ENCODE measurements around the gene ARG2.
A peak's percentile ranks its signal among the peaks of the same experiment; 100 is the strongest.

The ARG2 gene

GRCh38 chr14:67619446-67620216 lies at the start of gene ARG2:
Gene ARG2, plus strand, starts transcription at chr14:67619920. Its CDS starts 58 bp downstream, at chr14:67619978.
- Histone ChIP-seq H3K27me3 (ENCODE audit: control insufficient read depth, insufficient read depth, low read length) (peaks cover 14% of the 10 kb centered on the region), H3K9ac (ENCODE audit: low read depth, low read length) (peak within 1 kb of the TSS; percentile 60; the same call in 1 of the 2 replicates), H3K9me3 (ENCODE audit: control insufficient read depth, insufficient read depth, low read length) (no peaks in the 10 kb centered on the region), H3K4me1 (ENCODE audit: control insufficient read depth, insufficient read depth, low read length) (peaks cover 17% of the 10 kb centered on the region), H3K36me3 (ENCODE audit: control insufficient read depth, insufficient read depth, low read length) (0 out of 2 replicates have a peak, but pooled peaks cover 8% of the 10 kb centered on the region), H3K4me3 (ENCODE audit: low read depth, low read length) (peak within 1 kb of the TSS; percentile 79), H3K27ac (ENCODE audit: low read depth, low read length) (peak within 1 kb of the TSS; percentile 63)

- Histone ChIP-seq H3K9ac (ENCODE audit: low read depth, low read length) (no peak overlapping the region), H3K9me3 (ENCODE audit: control insufficient read depth, insufficient read depth, low read length) (no peaks in the 10 kb centered on the region), H3K27me3 (ENCODE audit: control insufficient read depth, insufficient read depth, low read length) (no peaks in the 10 kb centered on the region), H3K4me1 (ENCODE audit: control insufficient read depth, insufficient read depth, low read length) (no peaks in the 10 kb centered on the region), H3K27ac (ENCODE audit: low read depth, low read length) (no peak overlapping the region), H3K4me3 (ENCODE audit: low read depth, low read length) (no peak overlapping the region), H3K36me3 (ENCODE audit: control insufficient read depth, insufficient read depth, low read length) (peaks cover 13% of the 10 kb centered on the region)
Observed at GRCh38 chr14:67570453-67570852, 49.3 kb upstream of the ARG2 start.

GRCh38 chr14:67571275-67571990 lies 48.3 kb upstream of the ARG2 start:
- Histone ChIP-seq H3K4me3 (ENCODE audit: low read depth, low read length) (no peak overlapping the region), H3K9ac (ENCODE audit: low read depth, low read length) (no peak overlapping the region), H3K27ac (ENCODE audit: low read depth, low read length) (no peak overlapping the region), H3K9me3 (ENCODE audit: control insufficient read depth, insufficient read depth, low read length) (no peaks in the 10 kb centered on the region), H3K4me1 (ENCODE audit: control insufficient read depth, insufficient read depth, low read length) (no peaks in the 10 kb centered on the region), H3K27me3 (ENCODE audit: control insufficient read depth, insufficient read depth, low read length) (no peaks in the 10 kb centered on the region), H3K36me3 (ENCODE audit: control insufficient read depth, insufficient read depth, low read length) (peaks cover 23% of the 10 kb centered on the region)

GRCh38 chr14:67571991-67572323 lies 47.8 kb upstream of the ARG2 start:
- H3K4me1 ChIP-seq (ENCODE audit: control insufficient read depth, insufficient read depth, low read length), result no peaks in the 10 kb centered on the region
- H3K27me3 ChIP-seq (ENCODE audit: control insufficient read depth, insufficient read depth, low read length), result no peaks in the 10 kb centered on the region
- H3K4me3 ChIP-seq (ENCODE audit: low read depth, low read length), result no peak overlapping the region
- no peak overlapping the region for H3K9ac ChIP-seq (ENCODE audit: low read depth, low read length)
- no peak overlapping the region for H3K27ac ChIP-seq (ENCODE audit: low read depth, low read length)
- peaks cover 28% of the 10 kb centered on the region for H3K36me3 ChIP-seq (ENCODE audit: control insufficient read depth, insufficient read depth, low read length)
- H3K9me3 ChIP-seq (ENCODE audit: control insufficient read depth, insufficient read depth, low read length), result no peaks in the 10 kb centered on the region

GRCh38 chr14:67572608-67573007 lies 47.1 kb upstream of the ARG2 start:
- Histone ChIP-seq H3K27ac (ENCODE audit: low read depth, low read length) (no peak overlapping the region), H3K4me3 (ENCODE audit: low read depth, low read length) (no peak overlapping the region), H3K9me3 (ENCODE audit: control insufficient read depth, insufficient read depth, low read length) (no peaks in the 10 kb centered on the region), H3K4me1 (ENCODE audit: control insufficient read depth, insufficient read depth, low read length) (no peaks in the 10 kb centered on the region), H3K9ac (ENCODE audit: low read depth, low read length) (no peak overlapping the region), H3K36me3 (ENCODE audit: control insufficient read depth, insufficient read depth, low read length) (peaks cover 33% of the 10 kb centered on the region), H3K27me3 (ENCODE audit: control insufficient read depth, insufficient read depth, low read length) (no peaks in the 10 kb centered on the region)

- Histone ChIP-seq H3K27me3 (ENCODE audit: control insufficient read depth, insufficient read depth, low read length) (no peaks in the 10 kb centered on the region), H3K36me3 (ENCODE audit: control insufficient read depth, insufficient read depth, low read length) (peaks cover 39% of the 10 kb centered on the region), H3K9ac (ENCODE audit: low read depth, low read length) (no peak overlapping the region), H3K4me3 (ENCODE audit: low read depth, low read length) (no peak overlapping the region), H3K4me1 (ENCODE audit: control insufficient read depth, insufficient read depth, low read length) (no peaks in the 10 kb centered on the region), H3K9me3 (ENCODE audit: control insufficient read depth, insufficient read depth, low read length) (no peaks in the 10 kb centered on the region), H3K27ac (ENCODE audit: low read depth, low read length) (no peak overlapping the region)
Observed at GRCh38 chr14:67573228-67574010, 46.3 kb upstream of the ARG2 start.

- Histone ChIP-seq H3K27ac (ENCODE audit: low read depth, low read length) (no peak overlapping the region), H3K4me3 (ENCODE audit: low read depth, low read length) (no peak overlapping the region), H3K4me1 (ENCODE audit: control insufficient read depth, insufficient read depth, low read length) (no peaks in the 10 kb centered on the region), H3K27me3 (ENCODE audit: control insufficient read depth, insufficient read depth, low read length) (no peaks in the 10 kb centered on the region), H3K36me3 (ENCODE audit: control insufficient read depth, insufficient read depth, low read length) (peaks cover 47% of the 10 kb centered on the region), H3K9ac (ENCODE audit: low read depth, low read length) (no peak overlapping the region), H3K9me3 (ENCODE audit: control insufficient read depth, insufficient read depth, low read length) (no peaks in the 10 kb centered on the region)
Observed at GRCh38 chr14:67574156-67574555, 45.6 kb upstream of the ARG2 start.

- H3K9ac ChIP-seq (ENCODE audit: low read depth, low read length), result no peak overlapping the region
- no peaks in the 10 kb centered on the region for H3K27me3 ChIP-seq (ENCODE audit: control insufficient read depth, insufficient read depth, low read length)
- no peaks in the 10 kb centered on the region for H3K9me3 ChIP-seq (ENCODE audit: control insufficient read depth, insufficient read depth, low read length)
- no peak overlapping the region for H3K27ac ChIP-seq (ENCODE audit: low read depth, low read length)
- peaks cover 53% of the 10 kb centered on the region for H3K36me3 ChIP-seq (ENCODE audit: control insufficient read depth, insufficient read depth, low read length)
- H3K4me3 ChIP-seq (ENCODE audit: low read depth, low read length), result no peak overlapping the region
- no peaks in the 10 kb centered on the region for H3K4me1 ChIP-seq (ENCODE audit: control insufficient read depth, insufficient read depth, low read length)
Observed at GRCh38 chr14:67574806-67575205, 44.9 kb upstream of the ARG2 start.

GRCh38 chr14:67575684-67576083 lies 44.0 kb upstream of the ARG2 start:
- H3K4me3 ChIP-seq (ENCODE audit: low read depth, low read length), result no peak overlapping the region
- H3K9ac ChIP-seq (ENCODE audit: low read depth, low read length), result no peak overlapping the region
- H3K9me3 ChIP-seq (ENCODE audit: control insufficient read depth, insufficient read depth, low read length), result no peaks in the 10 kb centered on the region
- H3K27me3 ChIP-seq (ENCODE audit: control insufficient read depth, insufficient read depth, low read length), result no peaks in the 10 kb centered on the region
- no peak overlapping the region for H3K27ac ChIP-seq (ENCODE audit: low read depth, low read length)
- no peaks in the 10 kb centered on the region for H3K4me1 ChIP-seq (ENCODE audit: control insufficient read depth, insufficient read depth, low read length)
- H3K36me3 ChIP-seq (ENCODE audit: control insufficient read depth, insufficient read depth, low read length), result peaks cover 61% of the 10 kb centered on the region

- H3K9me3 ChIP-seq (ENCODE audit: control insufficient read depth, insufficient read depth, low read length), result no peaks in the 10 kb centered on the region
- H3K9ac ChIP-seq (ENCODE audit: low read depth, low read length), result no peak overlapping the region
- H3K4me3 ChIP-seq (ENCODE audit: low read depth, low read length), result no peak overlapping the region
- H3K36me3 ChIP-seq (ENCODE audit: control insufficient read depth, insufficient read depth, low read length), result peaks cover 66% of the 10 kb centered on the region
- no peaks in the 10 kb centered on the region for H3K4me1 ChIP-seq (ENCODE audit: control insufficient read depth, insufficient read depth, low read length)
- H3K27me3 ChIP-seq (ENCODE audit: control insufficient read depth, insufficient read depth, low read length), result no peaks in the 10 kb centered on the region
- no peak overlapping the region for H3K27ac ChIP-seq (ENCODE audit: low read depth, low read length)
Observed at GRCh38 chr14:67576216-67576955, 43.3 kb upstream of the ARG2 start.

All from HUES48 (cell line).